ENCODE measurements around the gene BET1L.
"Not testable (repeated sequence)": the region's sequence is repeated elsewhere in the genome, so short reads cannot be mapped to it uniquely, and the experiment has no call there.

Gene BET1L

DNA sequence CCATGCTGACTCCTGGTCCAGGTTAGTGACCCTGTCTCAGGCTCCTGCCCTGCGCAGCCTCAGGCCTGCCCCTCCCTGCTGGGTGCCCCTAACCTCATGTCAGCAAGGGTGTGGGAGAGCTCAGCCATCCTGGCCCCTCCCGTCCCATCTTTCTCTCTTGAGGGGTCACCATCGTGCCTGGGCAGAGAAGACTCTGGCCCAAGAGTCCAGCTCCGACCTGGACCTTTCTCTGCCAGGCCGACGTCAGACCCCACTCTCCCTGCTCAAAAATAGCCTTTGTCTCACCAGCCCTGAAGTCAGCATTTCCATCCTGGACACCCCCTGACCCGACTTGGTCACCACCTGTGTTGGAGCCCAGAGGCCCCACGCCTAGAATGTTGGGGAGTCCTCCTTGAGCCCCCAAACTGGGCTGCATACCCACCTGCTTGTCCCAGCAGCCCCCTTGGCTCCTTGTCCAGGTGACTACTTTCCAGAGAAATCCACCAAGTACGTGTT, 9.4 kb downstream of the BET1L start:
- no peak for DNase-seq

DNA sequence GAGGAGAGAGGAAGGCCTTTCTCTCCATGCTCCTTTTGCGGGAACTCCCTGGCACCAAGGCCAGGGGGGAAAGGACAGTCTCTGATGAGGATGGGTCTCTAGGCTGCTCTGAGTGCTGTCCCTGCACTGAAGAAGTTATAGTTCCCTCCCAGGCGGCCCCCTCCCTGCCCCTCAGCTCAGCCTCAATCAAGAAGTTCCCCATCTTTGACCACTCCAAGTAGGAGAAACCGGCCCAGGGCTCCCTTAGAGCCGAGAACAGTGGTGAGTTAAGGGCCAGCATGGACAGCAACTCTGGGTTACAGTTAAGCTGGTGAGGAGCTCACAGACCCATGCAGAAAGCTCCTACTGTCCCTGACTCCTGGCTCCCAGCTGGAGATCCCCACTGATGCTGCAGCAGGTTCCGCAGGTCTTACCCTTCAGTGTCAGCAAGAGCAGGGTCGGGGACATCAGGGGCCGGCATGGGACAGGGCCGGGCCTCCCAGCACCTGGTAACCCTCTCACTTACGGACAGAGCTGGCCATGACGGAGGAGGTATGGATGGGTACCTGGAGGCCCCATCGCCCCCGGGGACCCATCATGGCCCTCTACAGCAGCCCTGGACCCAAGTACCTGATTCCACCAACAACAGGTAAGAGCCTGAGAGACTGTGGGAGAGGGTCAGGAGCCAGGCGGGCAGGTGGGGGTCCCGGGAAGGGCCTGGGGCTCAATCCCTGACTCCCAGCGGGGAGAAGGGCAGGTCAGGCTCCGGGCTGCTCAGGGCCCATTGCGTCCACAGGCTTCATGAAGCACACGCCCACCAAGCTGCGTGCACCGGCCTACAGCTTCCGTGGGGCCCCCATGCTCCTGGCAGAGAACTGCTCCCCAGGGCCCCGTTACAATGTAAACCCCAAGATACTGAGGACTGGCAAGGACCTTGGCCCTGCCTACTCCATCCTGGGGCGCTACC, 10.1 kb downstream of the BET1L start:
- DNase-seq: no peak

DNA sequence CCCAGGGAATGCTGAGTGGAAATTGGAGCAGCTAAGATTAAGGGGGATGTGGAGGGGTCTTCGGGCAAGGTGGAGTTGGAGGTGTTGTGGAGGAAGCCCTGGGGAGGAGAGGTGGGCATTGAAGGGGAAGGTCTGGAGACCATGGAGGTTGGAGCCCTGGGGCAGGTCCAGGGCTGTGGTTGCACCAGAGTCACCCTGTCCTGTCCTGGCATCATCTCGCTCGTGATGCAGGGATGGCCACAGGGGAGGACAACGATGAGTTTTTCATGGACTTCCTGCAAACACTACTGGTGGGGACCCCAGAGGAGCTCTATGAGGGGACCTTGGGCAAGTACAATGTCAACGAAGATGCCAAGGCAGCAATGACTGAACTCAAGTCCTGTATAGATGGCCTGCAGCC, 13.7 kb downstream of the BET1L start:
- not testable (repeated sequence) for DNase-seq

DNA sequence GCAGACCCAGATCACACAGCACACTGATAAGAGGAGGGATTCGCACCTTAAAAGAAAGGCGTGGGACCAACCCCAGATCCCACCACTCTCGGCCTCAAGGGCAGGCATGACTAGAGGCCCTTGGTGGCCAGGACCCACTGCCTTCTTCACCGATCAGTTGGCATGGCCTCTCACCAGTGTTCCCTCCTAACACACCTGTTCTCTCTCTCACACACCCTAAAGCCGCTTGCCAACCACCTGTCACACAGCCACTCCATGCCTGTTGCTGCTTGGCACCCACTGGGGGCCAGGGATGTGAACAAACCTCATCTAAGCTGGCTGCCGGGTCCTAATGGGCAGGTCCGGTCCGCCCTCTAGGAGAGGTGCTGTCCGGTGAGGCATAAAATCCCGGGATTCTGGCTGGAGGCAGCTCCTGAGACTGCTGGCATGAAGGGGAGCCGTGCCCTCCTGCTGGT, 14.5 kb downstream of the BET1L start, which contains the start of gene SCGB1C1:
SCGB1C1 (plus strand) TSS at position 405 of the 455 bp plus-strand sequence; CDS start at position 427, 22 bp downstream.
- DNase-seq: not testable (repeated sequence)

DNA sequence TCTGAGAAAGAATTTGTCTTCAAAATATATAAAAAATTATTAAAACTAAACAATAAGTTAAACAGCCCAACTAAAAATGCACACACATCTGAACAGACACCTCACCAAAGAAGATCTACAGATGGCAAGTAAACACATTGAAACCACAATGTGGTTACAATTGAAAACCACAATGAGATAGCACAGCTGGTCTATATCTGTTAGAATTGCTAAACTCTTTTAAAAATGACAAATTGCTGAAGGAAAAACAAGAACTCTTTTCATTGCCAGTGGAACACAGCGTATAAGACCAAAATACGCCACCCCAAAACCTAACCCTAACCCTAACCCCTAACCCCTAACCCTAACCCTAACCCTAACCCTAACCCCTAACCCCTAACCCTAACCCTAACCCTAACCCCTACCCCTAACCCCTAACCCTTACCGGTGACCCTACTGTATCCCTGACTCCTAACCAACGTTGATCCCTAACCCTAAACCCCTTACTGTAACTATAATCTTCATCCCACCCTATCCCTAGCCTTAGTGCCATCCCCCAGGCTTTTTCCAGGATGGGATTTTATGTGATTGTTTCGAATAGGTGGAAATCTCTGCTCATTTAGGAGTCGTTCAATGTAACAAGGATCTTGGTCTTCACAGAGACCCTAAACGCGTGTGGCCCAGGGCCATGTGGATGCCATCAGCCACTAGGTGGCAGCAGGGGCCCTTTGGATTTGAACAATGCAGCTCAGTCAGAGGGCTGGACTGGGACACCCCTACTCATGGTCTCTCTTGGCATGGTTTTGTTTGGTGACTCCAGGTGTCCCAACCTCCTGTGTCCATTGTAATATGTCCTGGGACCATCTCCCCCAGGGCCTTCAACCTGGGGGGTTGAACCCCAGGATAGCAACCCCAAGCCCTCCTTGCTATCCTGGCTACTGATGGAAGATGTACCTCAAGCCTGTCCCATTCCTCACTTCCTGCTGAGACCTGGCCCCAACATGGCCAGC, 15.4 kb downstream of the BET1L start:
- DNase-seq: not testable (repeated sequence)

DNA sequence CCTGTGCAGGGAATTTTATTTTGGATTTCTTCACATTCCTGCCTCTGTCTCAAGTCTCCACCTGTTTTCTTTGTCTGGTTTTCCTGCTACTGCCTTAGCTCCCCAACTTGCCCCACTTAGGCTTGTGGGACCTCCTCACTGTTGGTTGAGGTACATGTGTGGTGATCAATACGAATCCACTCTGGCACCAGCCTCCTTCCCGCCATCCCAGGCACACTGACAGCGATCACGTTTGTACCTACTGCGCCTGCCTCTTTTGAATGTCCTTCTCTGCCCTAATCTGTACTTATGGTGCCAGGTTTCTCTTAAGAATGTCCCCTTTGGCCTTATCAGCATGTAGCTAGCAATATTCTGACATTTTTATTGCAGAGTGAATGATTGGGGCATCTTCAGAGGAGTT, 16.7 kb downstream of the BET1L start:
- not testable (repeated sequence) for DNase-seq

DNA sequence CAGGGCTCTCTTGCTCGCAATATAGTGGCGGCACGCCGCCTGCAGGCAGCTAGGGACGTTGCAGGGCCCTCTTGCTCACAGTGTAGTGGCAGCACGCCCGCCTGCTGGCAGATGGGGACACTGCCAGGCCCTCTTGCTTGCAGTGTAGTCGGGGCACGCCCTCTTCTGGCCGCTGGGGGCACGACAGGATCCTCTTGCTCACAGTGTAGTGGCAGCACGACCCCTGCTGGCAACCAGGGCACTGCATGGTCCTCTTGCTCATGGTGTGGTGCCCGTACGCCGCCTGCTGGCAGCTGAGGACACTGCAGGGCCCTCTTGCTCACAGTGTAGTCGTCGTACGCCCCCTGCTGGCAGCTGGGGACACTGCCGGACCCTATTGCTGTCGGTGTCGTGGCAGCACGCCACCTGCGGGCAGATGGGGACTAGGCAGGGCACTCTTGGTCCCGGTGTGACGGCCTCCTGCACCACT, 17.3 kb downstream of the BET1L start:
- DNase-seq: not testable (repeated sequence)

DNA sequence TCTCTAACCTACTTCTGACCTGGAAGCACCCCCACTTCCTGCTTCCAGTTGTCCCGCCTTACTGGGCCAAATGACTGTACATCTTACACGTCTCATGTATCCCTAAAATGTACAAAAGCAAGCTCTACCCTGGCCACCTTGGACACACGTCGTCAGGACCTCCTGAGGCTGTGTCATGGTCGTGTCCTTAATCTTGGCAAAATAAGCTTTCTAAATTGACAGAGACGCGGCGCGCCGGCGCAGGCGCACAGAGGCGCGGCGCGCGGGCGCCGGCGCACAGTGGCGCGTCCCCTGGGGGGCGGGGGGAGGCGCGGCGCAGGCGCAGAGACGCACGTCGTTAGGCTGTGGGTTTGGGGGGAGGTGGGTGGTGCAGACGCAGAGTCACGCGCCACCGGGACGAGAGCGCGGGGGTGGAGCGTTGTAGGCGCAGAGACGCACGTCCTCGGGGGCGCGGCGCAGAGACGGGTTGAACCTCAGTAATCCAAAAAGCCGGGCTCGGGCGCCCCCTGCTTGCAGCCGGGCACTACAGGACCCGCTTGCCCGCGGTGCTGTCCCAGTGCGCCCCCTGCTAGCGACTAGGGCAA, 17.9 kb downstream of the BET1L start:
- not testable (repeated sequence) for DNase-seq

DNA sequence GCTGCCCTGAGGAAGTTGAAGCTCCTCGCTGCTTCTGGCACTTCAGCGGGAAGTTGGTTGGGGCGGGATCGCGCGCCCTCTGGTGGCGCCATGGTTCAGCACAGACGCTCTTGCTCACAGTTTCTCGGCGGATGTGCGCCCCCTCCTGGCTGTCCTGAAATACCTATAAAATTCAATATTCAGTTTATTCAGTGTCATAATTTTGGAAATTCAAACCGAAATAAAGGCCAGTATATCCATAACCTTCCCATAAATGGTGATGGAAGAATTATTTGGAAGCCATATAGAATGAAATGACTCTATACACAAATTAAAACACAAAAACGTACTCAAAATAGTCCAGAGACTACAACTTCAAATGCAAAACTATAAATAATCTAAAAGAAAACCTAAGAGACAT, 27.0 kb downstream of the BET1L start:
- not testable (repeated sequence) for DNase-seq

All from amygdala (tissue), 56 donors.